ENCODE measurements around the gene COA5. TPM values are rescaled to one million over a fixed set of nuclear protein-coding genes. Genes with fewer than 3 reads are reported as not detected.

The COA5 gene
- total RNA-seq, 1 donor from 2014 or later: 39.3 TPM

DNA sequence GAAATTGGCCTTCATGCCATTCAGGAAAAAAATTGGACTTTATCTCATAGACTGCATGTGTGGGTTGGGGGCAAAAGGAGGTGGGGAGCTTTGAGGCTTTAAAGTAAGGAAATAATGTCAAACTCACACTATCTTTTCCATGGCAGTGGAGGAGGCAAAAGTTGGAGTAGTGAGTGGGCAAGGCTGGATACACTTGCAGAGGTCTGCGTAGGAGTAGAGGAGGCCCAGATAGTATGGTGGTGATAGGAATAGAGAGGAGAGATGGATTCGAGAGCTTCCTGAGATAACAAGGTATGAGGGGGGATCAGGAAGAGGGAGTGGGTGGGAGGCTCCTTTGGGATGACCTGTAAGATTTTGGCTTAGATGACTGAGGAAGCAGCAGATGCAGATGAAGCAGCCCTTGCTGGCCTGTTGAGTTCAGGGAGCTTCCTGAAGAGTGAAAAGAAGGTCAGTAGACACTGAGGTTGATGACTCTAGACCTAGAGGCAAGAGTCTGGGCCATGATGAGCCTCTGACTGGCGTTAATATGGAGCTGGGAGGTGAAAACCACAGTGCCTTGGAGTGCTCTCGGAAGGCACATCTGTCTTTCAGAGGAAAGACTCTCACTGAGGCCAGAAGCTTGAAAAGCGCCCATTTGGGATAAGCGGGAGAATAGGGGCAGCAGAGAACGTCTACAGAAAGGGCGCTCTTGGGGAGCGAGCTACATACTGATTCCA, 5.9 kb upstream of the COA5 start:
- Mint-ChIP-seq H3K4me3 (no peak overlapping the region), H3K4me1 (ENCODE audit: unreplicated experiment) (peaks cover 19% of the 10 kb centered on the region), H3K36me3 (peaks cover 42% of the 10 kb centered on the region), H3K27ac (no peak overlapping the region), H3K9me3 (no peaks in the 10 kb centered on the region), H3K27me3 (no peaks in the 10 kb centered on the region)
- no peak for DNase-seq (ENCODE audit: extremely low spot score, unreplicated experiment)
- TF ChIP-seq, protein P1, sequence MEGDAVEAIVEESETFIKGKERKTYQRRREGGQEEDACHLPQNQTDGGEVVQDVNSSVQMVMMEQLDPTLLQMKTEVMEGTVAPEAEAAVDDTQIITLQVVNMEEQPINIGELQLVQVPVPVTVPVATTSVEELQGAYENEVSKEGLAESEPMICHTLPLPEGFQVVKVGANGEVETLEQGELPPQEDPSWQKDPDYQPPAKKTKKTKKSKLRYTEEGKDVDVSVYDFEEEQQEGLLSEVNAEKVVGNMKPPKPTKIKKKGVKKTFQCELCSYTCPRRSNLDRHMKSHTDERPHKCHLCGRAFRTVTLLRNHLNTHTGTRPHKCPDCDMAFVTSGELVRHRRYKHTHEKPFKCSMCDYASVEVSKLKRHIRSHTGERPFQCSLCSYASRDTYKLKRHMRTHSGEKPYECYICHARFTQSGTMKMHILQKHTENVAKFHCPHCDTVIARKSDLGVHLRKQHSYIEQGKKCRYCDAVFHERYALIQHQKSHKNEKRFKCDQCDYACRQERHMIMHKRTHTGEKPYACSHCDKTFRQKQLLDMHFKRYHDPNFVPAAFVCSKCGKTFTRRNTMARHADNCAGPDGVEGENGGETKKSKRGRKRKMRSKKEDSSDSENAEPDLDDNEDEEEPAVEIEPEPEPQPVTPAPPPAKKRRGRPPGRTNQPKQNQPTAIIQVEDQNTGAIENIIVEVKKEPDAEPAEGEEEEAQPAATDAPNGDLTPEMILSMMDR (conservative IDR thresholded peaks at IDR 0.05): no peak

DNA sequence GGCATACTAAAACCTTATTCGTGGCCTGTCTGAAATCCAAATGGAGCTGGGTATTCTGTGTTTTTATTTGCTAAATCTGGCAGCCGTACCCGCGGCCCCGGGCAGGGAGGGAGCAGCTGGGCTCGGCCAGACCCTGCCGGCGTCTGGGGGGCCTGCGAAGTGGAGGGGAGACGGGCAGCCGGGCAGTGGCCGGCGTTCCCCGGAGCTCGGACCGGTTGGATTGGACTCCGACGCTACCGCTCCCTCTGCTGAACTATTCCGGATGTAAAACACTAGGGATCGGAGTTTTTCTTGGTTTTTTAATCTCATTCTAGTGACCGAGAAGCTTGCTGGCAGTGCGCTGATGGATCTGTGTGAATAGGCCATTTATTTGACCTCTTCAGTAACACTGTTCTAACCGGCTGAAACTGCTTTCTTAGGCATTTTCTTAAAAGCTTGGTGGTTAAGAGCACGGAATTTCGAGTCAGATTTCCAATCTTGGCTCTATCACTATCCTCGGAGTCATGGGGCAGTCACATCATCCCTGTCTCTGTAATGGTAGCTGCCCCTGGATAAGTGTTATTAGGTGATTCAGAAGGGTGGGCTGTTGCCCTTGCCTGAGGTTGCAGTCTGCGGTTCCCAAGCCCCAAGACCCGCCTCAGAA, 771 bp upstream of the COA5 start:
- Mint-ChIP-seq H3K27me3 (no peaks in the 10 kb centered on the region), H3K9me3 (no peaks in the 10 kb centered on the region), H3K4me3 (peak overlapping the region; percentile 92), H3K4me1 (ENCODE audit: unreplicated experiment) (peaks cover 42% of the 10 kb centered on the region), H3K27ac (peak overlapping the region; percentile 92), H3K36me3 (peaks cover 23% of the 10 kb centered on the region)
- no peak for DNase-seq (ENCODE audit: extremely low spot score, unreplicated experiment)
- TF ChIP-seq, protein P1 (conservative IDR thresholded peaks at IDR 0.05): no peak

- Mint-ChIP-seq H3K27me3 (no peaks in the 10 kb centered on the region), H3K9me3 (no peaks in the 10 kb centered on the region), H3K27ac (peak overlapping the region; percentile 92), H3K4me1 (ENCODE audit: unreplicated experiment) (peaks cover 42% of the 10 kb centered on the region), H3K36me3 (peaks cover 16% of the 10 kb centered on the region), H3K4me3 (peak overlapping the region; percentile 92)
- DNase-seq (ENCODE audit: extremely low spot score, unreplicated experiment): no peak
- TF ChIP-seq, protein P1 (conservative IDR thresholded peaks at IDR 0.05): no peak
Measured at GRCh38 chr2:98607741-98608115, 584 bp downstream of the COA5 start.

- DNase-seq (ENCODE audit: extremely low spot score, unreplicated experiment): no peak
- Mint-ChIP-seq H3K4me1 (ENCODE audit: unreplicated experiment) (peaks cover 42% of the 10 kb centered on the region), H3K36me3 (peaks cover 16% of the 10 kb centered on the region), H3K9me3 (no peaks in the 10 kb centered on the region), H3K27ac (peak overlapping the region; percentile 92), H3K4me3 (peak overlapping the region; percentile 92), H3K27me3 (no peaks in the 10 kb centered on the region)
- TF ChIP-seq, protein P1 (conservative IDR thresholded peaks at IDR 0.05): no peak
Measured at GRCh38 chr2:98607104-98607503, 1.2 kb downstream of the COA5 start.

DNA sequence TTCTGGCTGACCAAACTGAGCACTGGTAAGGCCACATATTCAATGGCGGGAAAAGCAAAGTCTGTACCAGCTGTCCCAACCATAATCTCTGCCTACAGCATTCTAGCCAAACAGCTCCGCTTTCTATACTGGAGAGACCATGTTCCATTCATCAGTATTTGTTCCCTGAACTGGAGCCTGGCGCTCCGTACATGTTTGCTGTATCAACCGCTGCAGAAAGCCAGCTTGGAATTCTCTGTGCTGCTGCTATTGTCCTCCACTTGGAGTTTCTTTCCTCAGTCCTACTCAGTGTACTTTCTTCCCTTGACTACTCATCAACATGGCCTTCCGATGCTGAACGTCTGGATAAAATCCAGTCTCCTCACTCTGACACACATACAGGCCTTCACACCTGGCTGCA, 1.9 kb downstream of the COA5 start:
- Mint-ChIP-seq H3K27me3 (no peaks in the 10 kb centered on the region), H3K4me3 (peak overlapping the region; percentile 92), H3K36me3 (peaks cover 17% of the 10 kb centered on the region), H3K4me1 (ENCODE audit: unreplicated experiment) (peaks cover 41% of the 10 kb centered on the region), H3K27ac (peak overlapping the region; percentile 10), H3K9me3 (no peaks in the 10 kb centered on the region)
- TF ChIP-seq, protein P1 (conservative IDR thresholded peaks at IDR 0.05): no peak
- no peak for DNase-seq (ENCODE audit: extremely low spot score, unreplicated experiment)
